RKO (cell line): ENCODE data around the gene PRIM1.
"Not testable (repeated sequence)": the region's sequence is repeated elsewhere in the genome, so short reads cannot be mapped to it uniquely, and the experiment has no call there.

ENCODE experiments used
- DNase-seq: peaks from one replicate; pipeline ENCODE4 v3.0.0-alpha.2; 2016; ENCODE audit warnings: low spot score

PRIM1 gene

GRCh38 chr12:56760460-56760859 is 8.3 kb upstream of the PRIM1 start:
- no peak for DNase-seq

- DNase-seq, result no peak
These were observed 7.3 kb upstream of the PRIM1 start for GRCh38 chr12:56759263-56759908.

- no peak for DNase-seq
These were observed 6.7 kb upstream of the PRIM1 start for GRCh38 chr12:56758728-56759262.

- DNase-seq, result not testable (repeated sequence)
These were observed 5.8 kb upstream of the PRIM1 start for GRCh38 chr12:56757971-56758370.

GRCh38 chr12:56753566-56753965 is 1.4 kb upstream of the PRIM1 start:
- no peak for DNase-seq

- not testable (repeated sequence) for DNase-seq
These were observed 1.5 kb downstream of the PRIM1 start for GRCh38 chr12:56750596-56750995.

GRCh38 chr12:56749853-56750252 is 2.3 kb downstream of the PRIM1 start:
- DNase-seq, result peak; percentile 15

- DNase-seq, result no peak
These were observed 2.8 kb downstream of the PRIM1 start for GRCh38 chr12:56749359-56749758.

- DNase-seq, result no peak
These were observed 23.8 kb downstream of the PRIM1 start for GRCh38 chr12:56728139-56728861.

- not testable (repeated sequence) for DNase-seq
These were observed 25.9 kb downstream of the PRIM1 start for GRCh38 chr12:56726196-56726675.

- no peak for DNase-seq
These were observed 26.4 kb downstream of the PRIM1 start for GRCh38 chr12:56725723-56726102.

- DNase-seq, result peak; percentile 98
These were observed 27.0 kb downstream of the PRIM1 start, which contains the start of gene NACA for GRCh38 chr12:56724972-56725722. Gene NACA (minus strand): TSS chr12:56725299. CDS start chr12:56724521, 778 bp downstream.

- DNase-seq, result no peak
These were observed 27.5 kb downstream of the PRIM1 start for GRCh38 chr12:56724701-56724971.

GRCh38 chr12:56723889-56724700 is 28.0 kb downstream of the PRIM1 start:
- DNase-seq, result peak; percentile 83

GRCh38 chr12:56723352-56723751 is 28.8 kb downstream of the PRIM1 start:
- no peak for DNase-seq

- DNase-seq, result no peak
These were observed 29.3 kb downstream of the PRIM1 start for GRCh38 chr12:56722832-56723231.

- DNase-seq, result no peak
These were observed 30.4 kb downstream of the PRIM1 start for GRCh38 chr12:56721721-56722120.

- DNase-seq, result no peak
These were observed 30.9 kb downstream of the PRIM1 start for GRCh38 chr12:56721216-56721615.

GRCh38 chr12:56720731-56721151 is 31.4 kb downstream of the PRIM1 start:
- no peak for DNase-seq

GRCh38 chr12:56719056-56719455 is 33.1 kb downstream of the PRIM1 start:
- DNase-seq, result no peak

GRCh38 chr12:56718636-56719035 is 33.5 kb downstream of the PRIM1 start:
- no peak for DNase-seq

GRCh38 chr12:56718149-56718548 is 34.0 kb downstream of the PRIM1 start:
- no peak for DNase-seq
